Activated naive CD4-positive, alpha-beta T cell treated with anti-CD3 and anti-CD28 coated beads, Interleukin-2, amount 50 U/mL, for 24 hours (primary cell): ENCODE data around the gene SIT1.
"Not testable (repeated sequence)": the region's sequence is repeated elsewhere in the genome, so short reads cannot be mapped to it uniquely, and the experiment has no call there.

Experiments used
- H3K27ac Mint-ChIP-seq: one replicate; pipeline ENCODE4 v1.8.0; 2021; ENCODE audit warnings: mild to moderate bottlenecking, mixed read lengths
- H3K27me3 Mint-ChIP-seq: one replicate; pipeline ENCODE4 v1.8.0; 2021; ENCODE audit warnings: mixed read lengths
- H3K36me3 Mint-ChIP-seq: one replicate; pipeline ENCODE4 v1.8.0; 2021; ENCODE audit warnings: mixed read lengths
- H3K4me1 Mint-ChIP-seq: one replicate; pipeline ENCODE4 v1.8.0; 2021; ENCODE audit warnings: mixed read lengths
- H3K4me3 Mint-ChIP-seq: one replicate; pipeline ENCODE4 v1.8.0; 2021; ENCODE audit warnings: mild to moderate bottlenecking, mixed read lengths
- H3K9me3 Mint-ChIP-seq: one replicate; pipeline ENCODE4 v1.8.0; 2021; ENCODE audit warnings: mixed read lengths

SIT1 gene

DNA sequence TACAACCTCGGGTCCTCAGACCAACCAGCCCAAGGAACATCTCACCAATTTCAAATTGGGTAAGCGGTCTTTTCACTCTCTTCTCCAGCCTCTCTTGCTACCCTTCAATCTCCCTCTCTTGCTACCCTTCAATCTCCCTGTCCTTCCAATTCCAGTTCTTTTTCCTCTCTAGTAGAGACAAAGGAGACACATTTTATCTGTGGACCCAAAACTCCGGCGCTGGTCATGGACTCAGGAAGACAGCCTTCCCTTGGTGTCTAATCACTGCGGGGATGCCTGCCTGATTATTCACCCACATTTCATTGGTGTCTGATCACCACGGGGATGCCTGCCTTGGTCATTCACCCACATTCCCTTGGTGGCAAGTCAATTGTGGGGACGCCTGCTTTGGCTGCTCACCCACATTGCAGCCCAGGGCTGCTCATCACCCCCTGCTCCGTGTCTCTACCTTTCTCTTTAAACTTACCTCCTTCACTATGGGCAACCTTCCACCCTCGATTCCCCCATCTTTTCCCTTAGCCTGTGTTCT is 13.2 kb downstream of the SIT1 start:
- not testable (repeated sequence) for H3K9me3 Mint-ChIP-seq, H3K27me3 Mint-ChIP-seq, H3K4me3 Mint-ChIP-seq, H3K36me3 Mint-ChIP-seq
- peaks cover 66% of the 10 kb centered on the region for H3K4me1 Mint-ChIP-seq
- H3K27ac Mint-ChIP-seq: peak overlapping the region; percentile 63

DNA sequence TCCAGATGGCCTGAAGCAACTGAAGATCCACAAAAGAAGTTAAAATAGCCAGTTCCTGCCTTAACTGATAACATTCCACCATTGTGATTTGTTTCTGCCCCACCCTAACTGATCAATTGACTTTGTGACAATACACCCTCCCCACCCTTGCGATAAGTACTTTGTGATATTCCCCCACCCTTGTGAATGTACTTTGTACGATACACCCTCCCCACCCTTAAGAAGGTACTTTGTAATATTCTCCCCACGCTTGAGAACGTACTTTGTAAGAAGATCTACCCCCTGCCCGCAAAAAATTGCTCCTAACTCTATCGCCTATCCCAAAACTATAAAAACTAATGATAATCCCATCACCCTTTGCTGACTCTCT is 13.9 kb downstream of the SIT1 start:
- H3K4me1 Mint-ChIP-seq: peaks cover 65% of the 10 kb centered on the region
- not testable (repeated sequence) for H3K9me3 Mint-ChIP-seq, H3K36me3 Mint-ChIP-seq, H3K4me3 Mint-ChIP-seq, H3K27ac Mint-ChIP-seq, H3K27me3 Mint-ChIP-seq

DNA sequence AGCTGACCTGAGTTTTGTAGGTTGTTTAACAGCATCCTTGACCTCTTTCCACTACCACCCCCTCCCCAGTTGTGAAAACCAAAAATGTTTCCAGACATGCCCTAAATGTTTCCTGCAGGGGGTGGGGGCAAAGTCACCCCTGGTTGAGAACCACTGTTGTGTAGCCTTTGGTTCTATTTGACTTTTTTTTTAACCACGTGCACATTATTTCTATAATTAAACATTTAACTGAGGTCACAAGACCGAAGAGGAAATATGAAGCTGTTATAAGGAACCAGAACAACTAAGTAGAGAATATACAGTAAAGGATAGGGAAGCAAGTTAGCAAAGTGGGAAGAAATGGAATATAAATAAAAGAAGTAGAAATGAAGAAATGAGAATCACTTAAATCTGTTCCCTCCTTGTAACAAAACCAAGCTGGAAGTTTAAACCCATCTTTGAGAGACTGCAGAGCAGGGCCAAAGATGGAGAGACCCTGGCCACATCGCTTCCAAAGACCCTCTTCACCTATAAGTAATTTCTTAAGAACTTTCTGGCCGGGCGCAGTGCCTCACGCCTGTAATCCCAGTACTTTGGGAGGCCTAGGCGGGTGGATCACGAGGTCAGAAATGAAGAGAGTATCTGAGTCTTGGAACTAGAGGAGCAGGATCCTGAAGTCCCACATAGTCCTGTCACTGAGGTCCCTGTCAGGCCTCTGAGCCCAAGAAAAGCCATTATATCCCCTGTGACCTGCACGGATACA is 14.4 kb downstream of the SIT1 start:
- peaks cover 60% of the 10 kb centered on the region for H3K4me1 Mint-ChIP-seq
- no peaks in the 10 kb centered on the region for H3K9me3 Mint-ChIP-seq
- H3K36me3 Mint-ChIP-seq: peaks cover 3% of the 10 kb centered on the region
- peak overlapping the region; percentile 35 for H3K27ac Mint-ChIP-seq
- peak overlapping the region; percentile 27 for H3K4me3 Mint-ChIP-seq
- no peaks in the 10 kb centered on the region for H3K27me3 Mint-ChIP-seq

DNA sequence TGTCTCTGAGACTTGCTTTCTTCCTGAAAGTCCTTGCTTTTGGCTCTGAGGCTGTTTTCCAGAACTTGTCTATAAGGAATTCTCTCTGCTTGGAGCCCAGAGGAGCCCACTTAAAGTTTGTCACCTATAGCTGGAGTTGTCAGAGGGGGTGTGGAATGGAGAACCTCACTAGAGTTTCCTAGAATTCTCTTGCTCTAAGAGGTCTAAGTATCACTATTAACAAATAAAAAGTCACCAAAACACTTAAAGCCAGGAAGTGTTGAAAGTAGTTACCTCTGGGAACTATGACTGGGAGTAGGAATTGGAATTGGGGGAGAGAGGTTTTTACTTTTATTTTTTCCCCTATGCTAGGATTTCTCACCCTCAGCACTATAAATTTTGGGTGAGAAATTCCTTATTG is 15.0 kb downstream of the SIT1 start:
- no peak overlapping the region for H3K4me3 Mint-ChIP-seq
- peak overlapping the region; percentile 35 for H3K27ac Mint-ChIP-seq
- H3K9me3 Mint-ChIP-seq: no peaks in the 10 kb centered on the region
- H3K36me3 Mint-ChIP-seq: peaks cover 3% of the 10 kb centered on the region
- no peaks in the 10 kb centered on the region for H3K27me3 Mint-ChIP-seq
- H3K4me1 Mint-ChIP-seq: peaks cover 55% of the 10 kb centered on the region

DNA sequence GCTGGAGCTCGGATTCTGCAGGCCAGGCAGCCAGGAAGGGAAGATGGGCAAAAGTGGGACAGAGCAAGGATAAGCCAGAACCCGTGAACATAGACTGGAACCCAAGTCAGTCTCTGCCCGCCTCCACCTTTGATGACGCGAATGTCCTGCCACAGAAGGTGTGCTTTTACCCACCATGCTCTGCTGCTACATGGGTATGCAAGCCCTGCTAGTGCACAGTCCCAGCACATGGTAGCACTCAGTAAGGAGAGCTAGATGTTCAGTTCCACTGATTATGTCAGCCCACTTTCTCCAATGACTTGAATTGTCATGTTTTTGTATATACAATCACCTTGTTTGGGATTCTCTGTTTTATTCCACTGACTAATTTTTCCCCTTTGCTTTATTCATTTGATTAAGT is 21.1 kb downstream of the SIT1 start:
- Mint-ChIP-seq H3K27ac (no peak overlapping the region), H3K9me3 (no peaks in the 10 kb centered on the region), H3K4me3 (no peak overlapping the region), H3K36me3 (no peaks in the 10 kb centered on the region), H3K27me3 (no peaks in the 10 kb centered on the region), H3K4me1 (peaks cover under 1% of the 10 kb centered on the region)

DNA sequence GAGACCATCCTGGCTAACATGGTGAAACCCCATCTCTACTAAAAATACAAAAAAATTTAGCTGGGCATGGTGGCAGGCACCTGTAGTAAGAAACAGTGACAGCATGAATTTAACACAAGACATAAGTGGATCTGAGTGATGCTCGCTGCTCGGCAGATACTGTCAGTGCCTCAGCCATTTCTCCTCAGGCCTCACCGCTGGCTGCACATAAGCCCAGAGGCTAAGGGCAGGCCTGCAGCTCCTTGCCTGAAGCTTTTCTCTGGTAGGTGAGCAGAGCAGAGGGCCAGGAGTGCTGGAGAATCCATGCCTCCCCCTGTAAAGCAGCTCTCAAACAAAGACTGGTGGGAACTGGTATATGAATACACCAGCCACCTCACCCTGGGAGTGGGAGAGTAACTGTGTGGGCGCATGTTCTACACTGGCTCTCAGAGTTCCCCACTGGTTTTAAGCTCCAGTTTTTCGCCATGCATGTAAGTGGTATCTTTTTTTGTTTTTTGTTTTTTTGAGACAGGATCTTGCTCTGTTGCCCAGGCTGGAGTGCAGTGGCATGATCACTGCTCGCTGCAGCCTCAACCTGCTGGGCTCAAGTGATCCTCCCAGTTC is 22.2 kb downstream of the SIT1 start:
- Mint-ChIP-seq H3K27me3 (no peaks in the 10 kb centered on the region), H3K4me1 (no peaks in the 10 kb centered on the region), H3K4me3 (no peak overlapping the region), H3K27ac (no peak overlapping the region), H3K9me3 (no peaks in the 10 kb centered on the region), H3K36me3 (no peaks in the 10 kb centered on the region)

DNA sequence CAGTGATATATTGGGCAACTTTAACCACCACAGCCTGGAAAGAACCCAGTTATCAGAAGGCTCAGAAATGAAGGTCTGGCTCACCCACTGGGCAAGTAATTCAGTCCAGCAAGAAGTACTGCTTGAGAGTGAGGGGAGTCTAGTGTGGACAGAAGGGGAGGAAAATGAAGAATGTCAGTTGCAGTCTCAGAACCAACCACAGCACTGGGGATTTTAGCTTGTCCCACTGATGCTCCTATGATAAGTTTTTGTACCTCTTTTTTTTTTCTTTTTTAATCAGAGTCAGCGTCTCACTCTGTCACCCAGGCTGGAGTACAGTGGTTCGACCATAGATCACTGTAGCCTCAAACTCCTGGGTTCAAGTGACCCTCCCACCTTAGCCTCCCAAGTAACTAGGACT is 23.2 kb downstream of the SIT1 start:
- H3K27me3 Mint-ChIP-seq: no peaks in the 10 kb centered on the region
- H3K36me3 Mint-ChIP-seq: no peaks in the 10 kb centered on the region
- no peaks in the 10 kb centered on the region for H3K9me3 Mint-ChIP-seq
- H3K27ac Mint-ChIP-seq: no peak overlapping the region
- no peak overlapping the region for H3K4me3 Mint-ChIP-seq
- H3K4me1 Mint-ChIP-seq: no peaks in the 10 kb centered on the region

DNA sequence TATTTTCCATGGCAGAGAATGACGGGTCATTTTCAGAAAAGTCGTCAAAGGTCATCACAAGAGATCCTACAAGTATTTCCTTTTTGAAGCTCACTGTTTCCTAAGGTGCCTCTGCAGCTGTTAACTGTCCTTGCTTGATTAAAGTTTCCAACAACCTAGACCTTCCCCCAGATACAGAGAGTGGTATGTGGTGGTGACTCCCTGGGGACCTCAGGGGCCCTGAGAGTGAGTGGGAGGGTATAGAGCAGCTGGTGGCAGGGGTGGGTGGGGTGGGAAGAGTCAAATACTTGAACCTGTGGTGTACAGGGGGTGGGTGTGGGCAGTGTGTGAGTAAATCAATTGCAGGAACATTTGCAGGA is 31.0 kb downstream of the SIT1 start:
- Mint-ChIP-seq H3K4me1 (peaks cover 44% of the 10 kb centered on the region), H3K27me3 (no peaks in the 10 kb centered on the region), H3K9me3 (no peaks in the 10 kb centered on the region), H3K27ac (peak overlapping the region; percentile 55), H3K36me3 (no peaks in the 10 kb centered on the region), H3K4me3 (no peak overlapping the region)

DNA sequence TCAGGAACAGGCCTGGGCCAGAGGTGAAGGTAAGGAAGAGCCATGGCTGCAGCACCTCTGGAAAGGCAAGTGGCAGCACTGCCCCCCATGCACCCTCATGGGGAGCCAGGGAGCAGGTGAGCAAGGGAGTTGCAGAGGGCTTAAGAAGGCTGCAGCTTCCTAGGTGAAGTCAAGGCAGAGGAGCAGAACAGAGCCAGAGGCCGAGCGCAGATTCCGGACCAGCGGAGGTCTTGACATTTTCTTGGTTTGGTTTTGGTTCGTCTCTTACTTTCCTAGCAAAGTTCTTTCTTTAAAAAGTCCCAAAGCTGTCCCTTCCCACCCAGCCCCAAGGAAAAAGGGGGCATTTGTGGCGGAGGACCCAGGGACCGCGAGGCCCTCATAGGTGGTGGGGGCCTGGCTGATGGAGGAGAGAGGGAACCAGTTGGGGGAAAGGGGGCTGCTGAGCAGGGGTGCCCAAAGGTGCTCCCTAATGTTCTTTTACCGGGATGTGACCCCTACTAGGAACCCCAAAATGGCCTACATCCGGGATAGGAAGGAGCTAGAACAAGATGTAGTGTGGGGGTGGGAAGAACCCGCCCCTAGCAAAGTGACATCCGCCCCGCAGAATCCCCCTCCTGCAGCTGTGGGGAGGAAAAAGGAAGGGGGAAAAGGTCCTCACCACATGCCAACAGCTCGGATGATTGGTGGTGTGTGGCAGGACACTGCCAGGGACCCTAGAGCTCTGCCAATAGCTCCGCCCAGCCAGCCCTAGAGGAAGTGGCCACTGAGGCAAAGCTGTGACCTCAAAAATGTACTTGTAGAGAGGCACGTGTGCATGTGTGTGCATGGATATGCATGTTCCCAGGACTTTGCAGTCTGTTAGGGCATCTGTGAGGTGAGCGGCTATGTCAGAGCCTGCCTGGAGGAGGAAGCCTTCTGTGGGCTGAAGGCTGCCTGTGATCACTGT is 31.6 kb downstream of the SIT1 start:
- peak overlapping the region; percentile 55 for H3K27ac Mint-ChIP-seq
- H3K4me3 Mint-ChIP-seq: peak overlapping the region; percentile 19
- peaks cover 44% of the 10 kb centered on the region for H3K4me1 Mint-ChIP-seq
- no peaks in the 10 kb centered on the region for H3K36me3 Mint-ChIP-seq
- no peaks in the 10 kb centered on the region for H3K9me3 Mint-ChIP-seq
- no peaks in the 10 kb centered on the region for H3K27me3 Mint-ChIP-seq

DNA sequence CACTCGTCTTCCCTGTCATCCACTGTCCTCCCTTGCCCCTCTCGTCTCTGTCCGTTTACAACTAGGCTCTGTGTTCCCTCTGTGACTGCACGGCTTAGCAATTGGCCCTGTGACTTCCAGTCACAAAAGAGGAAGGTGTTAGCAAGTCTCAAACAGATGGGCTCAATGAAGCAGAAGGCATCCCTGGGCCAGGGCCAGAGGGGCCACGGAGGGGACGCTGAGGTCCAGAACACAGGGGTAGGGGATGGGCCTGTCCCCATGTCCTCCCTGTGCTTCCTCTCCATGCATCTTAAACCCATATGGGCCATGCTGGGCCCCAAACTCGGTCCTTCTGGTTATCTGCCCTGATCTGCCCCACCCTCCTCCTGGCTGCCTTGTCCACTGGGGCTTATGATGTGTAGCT is 32.4 kb downstream of the SIT1 start, which contains the start of gene CD72:
Gene CD72 (minus strand): TSS at position 89 of the 403 bp plus-strand sequence. CDS start 110 bp downstream, outside the sequence.
- Mint-ChIP-seq H3K36me3 (no peaks in the 10 kb centered on the region), H3K9me3 (no peaks in the 10 kb centered on the region), H3K27me3 (no peaks in the 10 kb centered on the region), H3K4me3 (peak within 1 kb of the TSS; percentile 85), H3K4me1 (peaks cover 44% of the 10 kb centered on the region), H3K27ac (peak within 1 kb of the TSS; percentile 81)

DNA sequence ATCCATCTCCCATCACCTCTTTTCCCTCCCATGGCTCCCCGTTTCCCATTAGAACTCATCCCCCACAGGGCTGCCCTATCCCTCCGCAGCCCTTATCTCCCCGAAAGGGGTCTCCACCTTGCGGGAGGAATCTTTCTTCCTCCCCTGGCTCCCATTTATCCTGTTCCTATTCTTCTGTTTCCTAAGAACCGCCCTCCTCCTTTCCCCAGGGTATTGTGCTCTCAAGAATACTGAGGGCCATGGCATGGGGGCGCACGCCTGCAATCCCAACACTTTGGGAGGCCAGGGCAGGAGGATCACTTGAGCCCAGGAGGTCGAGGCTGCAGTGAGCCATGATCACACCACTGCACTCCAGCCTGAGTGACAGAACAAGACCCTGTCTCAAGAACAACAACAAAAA is 33.2 kb downstream of the SIT1 start:
- peak overlapping the region; percentile 81 for H3K27ac Mint-ChIP-seq
- no peaks in the 10 kb centered on the region for H3K36me3 Mint-ChIP-seq
- peak overlapping the region; percentile 85 for H3K4me3 Mint-ChIP-seq
- peaks cover 44% of the 10 kb centered on the region for H3K4me1 Mint-ChIP-seq
- H3K9me3 Mint-ChIP-seq: no peaks in the 10 kb centered on the region
- no peaks in the 10 kb centered on the region for H3K27me3 Mint-ChIP-seq

DNA sequence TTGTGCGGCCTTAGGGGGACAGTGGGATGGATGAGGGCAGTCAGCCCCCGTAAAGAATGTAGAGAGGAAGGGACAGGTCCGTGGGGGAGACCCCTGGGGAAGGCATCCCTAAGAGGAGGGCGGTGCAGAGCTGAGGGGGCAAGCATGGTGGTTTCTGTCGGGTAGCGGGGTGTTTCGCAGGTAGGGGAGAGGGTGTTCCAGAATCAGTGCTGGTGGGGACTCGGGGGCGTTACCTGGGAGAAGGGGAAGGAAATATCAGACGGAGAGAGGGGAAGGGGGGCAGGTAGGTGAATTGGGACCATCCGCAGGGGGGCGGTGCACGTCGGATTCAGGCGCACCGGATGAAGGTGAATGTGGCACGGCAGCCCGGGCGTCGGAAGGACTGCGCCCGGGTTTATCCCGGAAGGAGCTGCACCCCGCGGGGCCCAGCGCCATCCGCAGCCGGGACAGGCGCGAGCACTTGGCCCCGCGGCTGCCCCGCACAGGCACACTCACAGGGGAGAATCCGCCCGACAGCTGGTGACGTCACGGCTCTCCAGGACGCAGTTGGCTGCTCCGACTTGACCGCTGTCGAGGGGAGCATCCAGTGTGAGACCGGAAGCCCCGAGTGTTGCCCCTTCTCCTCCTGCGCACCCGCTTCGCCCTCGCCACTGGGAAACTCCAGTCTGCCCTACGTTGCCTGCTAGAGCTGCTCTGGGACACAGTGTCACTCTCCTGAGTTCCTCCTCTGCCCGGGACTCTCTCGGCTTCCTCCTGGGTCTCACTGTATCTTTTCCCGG is 33.9 kb downstream of the SIT1 start:
- H3K4me1 Mint-ChIP-seq: peaks cover 44% of the 10 kb centered on the region
- H3K36me3 Mint-ChIP-seq: no peaks in the 10 kb centered on the region
- H3K4me3 Mint-ChIP-seq: peak overlapping the region; percentile 85
- no peaks in the 10 kb centered on the region for H3K27me3 Mint-ChIP-seq
- H3K9me3 Mint-ChIP-seq: no peaks in the 10 kb centered on the region
- peak overlapping the region; percentile 81 for H3K27ac Mint-ChIP-seq

DNA sequence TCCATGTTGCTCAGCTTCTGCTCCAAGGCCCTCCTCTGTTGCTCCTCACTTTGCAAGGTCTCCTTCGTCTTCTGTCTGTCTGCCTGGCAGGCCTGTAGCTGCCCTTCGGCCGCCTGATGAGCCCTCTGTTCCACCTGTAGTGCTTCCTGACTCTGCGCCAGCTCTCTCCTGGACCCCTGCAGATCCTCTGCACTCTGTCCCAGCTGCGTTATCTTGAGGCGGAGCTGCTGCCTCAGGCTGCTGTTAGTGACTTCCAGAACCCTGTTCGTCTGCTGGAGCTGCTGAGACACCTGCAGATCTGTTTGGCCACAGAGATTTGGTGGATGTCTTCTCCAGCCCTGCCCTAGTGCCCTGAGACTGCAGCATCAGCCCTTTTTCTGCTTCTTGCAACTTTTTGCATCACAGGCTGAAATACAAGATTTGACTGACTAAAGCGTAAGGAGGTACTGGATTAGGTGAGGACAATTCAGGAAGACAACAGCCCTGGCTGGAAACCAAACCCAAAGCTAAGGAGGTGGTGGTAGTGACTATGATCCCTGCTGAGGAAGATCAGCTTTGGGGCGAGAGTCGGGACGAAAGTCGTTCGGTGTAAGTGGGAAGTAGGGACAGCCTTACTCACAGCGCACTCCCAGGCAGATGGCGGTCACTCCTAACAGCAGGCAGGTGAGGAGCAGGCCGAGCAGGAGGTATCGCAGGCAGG is 34.6 kb downstream of the SIT1 start:
- Mint-ChIP-seq H3K36me3 (no peaks in the 10 kb centered on the region), H3K4me1 (peaks cover 50% of the 10 kb centered on the region), H3K9me3 (no peaks in the 10 kb centered on the region), H3K27ac (peak overlapping the region; percentile 52), H3K4me3 (peak overlapping the region; percentile 85), H3K27me3 (no peaks in the 10 kb centered on the region)

DNA sequence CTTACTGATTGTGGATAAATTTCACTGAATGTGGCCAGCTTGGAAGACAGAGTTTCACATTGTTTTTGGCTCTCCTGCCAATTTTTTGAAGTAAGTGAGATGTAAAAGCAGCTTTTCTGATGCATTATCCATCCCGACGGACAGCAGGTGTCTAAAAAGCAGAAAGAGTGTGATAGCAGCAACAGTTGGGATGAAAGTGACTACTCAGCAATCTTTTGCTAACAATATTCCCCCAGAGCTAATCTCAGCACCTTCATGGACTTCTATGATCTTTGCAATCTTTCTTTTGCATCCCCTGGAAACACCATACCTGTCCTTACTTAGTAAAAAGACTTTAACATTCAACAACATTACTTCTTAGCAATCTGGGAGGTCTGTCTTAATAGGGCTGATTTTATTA is 37.9 kb downstream of the SIT1 start:
- Mint-ChIP-seq H3K27me3 (no peaks in the 10 kb centered on the region), H3K9me3 (no peaks in the 10 kb centered on the region), H3K36me3 (no peaks in the 10 kb centered on the region), H3K27ac (no peak overlapping the region), H3K4me3 (no peak overlapping the region), H3K4me1 (peaks cover 28% of the 10 kb centered on the region)

DNA sequence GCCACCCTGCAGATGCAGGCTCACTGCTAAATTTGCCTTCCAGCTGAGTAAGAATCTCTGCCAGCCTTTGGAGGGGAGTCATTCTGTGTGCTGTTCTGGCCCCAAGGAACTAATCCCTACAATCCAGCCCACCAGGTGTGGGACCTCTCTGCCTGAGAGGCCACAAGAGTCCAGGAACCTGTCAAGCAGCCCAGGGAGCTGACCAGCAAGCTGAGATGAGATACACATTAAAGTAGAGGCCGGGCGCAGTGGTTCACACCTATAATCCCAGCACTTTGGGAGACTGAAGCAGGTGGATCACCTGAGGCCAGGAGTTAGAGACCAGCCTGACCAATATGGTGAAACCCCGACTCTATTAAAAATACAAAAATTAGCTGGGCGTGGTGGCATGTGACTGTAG is 38.7 kb downstream of the SIT1 start:
- H3K27ac Mint-ChIP-seq, H3K27me3 Mint-ChIP-seq, H3K4me3 Mint-ChIP-seq, H3K9me3 Mint-ChIP-seq, H3K36me3 Mint-ChIP-seq: not testable (repeated sequence)
- peaks cover 25% of the 10 kb centered on the region for H3K4me1 Mint-ChIP-seq
